ENCODE data around the gene SMIM14. TPM values are rescaled to one million over a fixed set of nuclear protein-coding genes. Genes with fewer than 3 reads are reported as not detected.
"Not testable (repeated sequence)": the region's sequence is repeated elsewhere in the genome, so short reads cannot be mapped to it uniquely, and the experiment has no call there.

Gene SMIM14
- total RNA-seq, 2 experiments from 2014 or later = 2.0 to 2.5 TPM

GRCh38 chr4:39571054-39571453, 67.6 kb downstream of the SMIM14 start:
- Mint-ChIP-seq H3K27ac (no peak overlapping the region), H3K27me3 (ENCODE audit: low read depth) (no peaks in the 10 kb centered on the region), H3K4me1 (ENCODE audit: low read depth) (peaks cover 3% of the 10 kb centered on the region), H3K36me3 (ENCODE audit: low read depth) (no peaks in the 10 kb centered on the region), H3K9me3 (ENCODE audit: insufficient read depth) (peaks cover 3% of the 10 kb centered on the region), H3K4me3 (no peak overlapping the region)
- no peak for ATAC-seq
- ChIA-PET POLR2A (interaction anchor here (0.7 kb wide), 1 partner anchor 61 kb away, joined by 4 read pairs; no protein-coding TSS in a partner anchor), CTCF (no interaction called here)
- DNase-seq = no peak

GRCh38 chr4:39569209-39569608, 69.5 kb downstream of the SMIM14 start:
- H3K4me3 Mint-ChIP-seq = no peak overlapping the region
- H3K27ac Mint-ChIP-seq = no peak overlapping the region
- DNase-seq = no peak
- H3K4me1 Mint-ChIP-seq (ENCODE audit: low read depth) = peaks cover 3% of the 10 kb centered on the region
- H3K9me3 Mint-ChIP-seq (ENCODE audit: insufficient read depth) = peaks cover 3% of the 10 kb centered on the region
- no peaks in the 10 kb centered on the region for H3K36me3 Mint-ChIP-seq (ENCODE audit: low read depth)
- ChIA-PET POLR2A (no interaction called here), CTCF (no interaction called here)
- no peak for ATAC-seq
- H3K27me3 Mint-ChIP-seq (ENCODE audit: low read depth) = no peaks in the 10 kb centered on the region

DNA sequence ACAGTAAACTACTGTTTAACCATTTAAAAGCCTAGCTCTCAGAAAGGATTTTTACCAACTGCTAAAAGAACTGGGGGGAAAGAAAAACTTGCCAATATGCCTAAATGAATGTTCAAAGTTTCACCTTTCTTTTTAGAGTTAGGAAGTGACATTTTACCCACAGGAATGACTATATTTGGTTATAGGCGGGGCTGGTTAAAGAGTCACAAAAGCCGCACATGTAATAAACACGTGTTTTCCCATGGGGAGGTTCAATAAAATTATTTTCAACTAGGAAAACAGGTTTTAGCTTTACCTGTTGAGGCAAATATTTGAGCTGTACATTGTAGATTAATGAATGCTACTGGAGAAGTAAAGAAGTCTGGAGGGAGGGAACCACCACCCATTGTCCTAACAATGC, 69.9 kb downstream of the SMIM14 start:
- ATAC-seq (no peak), DNase-seq (no peak)
- CTCF ChIA-PET = no interaction called here
- Mint-ChIP-seq H3K9me3 (ENCODE audit: insufficient read depth) (peaks cover 3% of the 10 kb centered on the region), H3K4me1 (ENCODE audit: low read depth) (peaks cover 3% of the 10 kb centered on the region), H3K36me3 (ENCODE audit: low read depth) (no peaks in the 10 kb centered on the region), H3K27ac (no peak overlapping the region), H3K4me3 (no peak overlapping the region), H3K27me3 (ENCODE audit: low read depth) (no peaks in the 10 kb centered on the region)
- POLR2A ChIA-PET = no interaction called here

GRCh38 chr4:39565878-39566600, 72.6 kb downstream of the SMIM14 start:
- POLR2A ChIA-PET = no interaction called here
- Mint-ChIP-seq H3K4me3 (no peak overlapping the region), H3K4me1 (ENCODE audit: low read depth) (peaks cover 3% of the 10 kb centered on the region), H3K27ac (no peak overlapping the region), H3K9me3 (ENCODE audit: insufficient read depth) (peaks cover 3% of the 10 kb centered on the region), H3K27me3 (ENCODE audit: low read depth) (no peaks in the 10 kb centered on the region), H3K36me3 (ENCODE audit: low read depth) (no peaks in the 10 kb centered on the region)
- no peak for DNase-seq
- ATAC-seq = no peak
- CTCF ChIA-PET = no interaction called here

GRCh38 chr4:39563346-39563847, 75.3 kb downstream of the SMIM14 start:
- ChIA-PET CTCF (no interaction called here), POLR2A (no interaction called here)
- peaks cover 3% of the 10 kb centered on the region for H3K9me3 Mint-ChIP-seq (ENCODE audit: insufficient read depth)
- H3K27ac Mint-ChIP-seq = no peak overlapping the region
- H3K4me3 Mint-ChIP-seq = no peak overlapping the region
- ATAC-seq (no peak), DNase-seq (no peak)
- no peaks in the 10 kb centered on the region for H3K36me3 Mint-ChIP-seq (ENCODE audit: low read depth)
- H3K4me1 Mint-ChIP-seq (ENCODE audit: low read depth) = no peaks in the 10 kb centered on the region
- H3K27me3 Mint-ChIP-seq (ENCODE audit: low read depth) = no peaks in the 10 kb centered on the region

GRCh38 chr4:39562792-39563191, 75.9 kb downstream of the SMIM14 start:
- ChIA-PET POLR2A (no interaction called here), CTCF (no interaction called here)
- Mint-ChIP-seq H3K4me1 (ENCODE audit: low read depth) (no peaks in the 10 kb centered on the region), H3K27me3 (ENCODE audit: low read depth) (no peaks in the 10 kb centered on the region), H3K4me3 (no peak overlapping the region), H3K27ac (no peak overlapping the region), H3K36me3 (ENCODE audit: low read depth) (no peaks in the 10 kb centered on the region), H3K9me3 (ENCODE audit: insufficient read depth) (peaks cover 3% of the 10 kb centered on the region)
- no peak for DNase-seq
- ATAC-seq = no peak

GRCh38 chr4:39559626-39560025, 79.0 kb downstream of the SMIM14 start:
- H3K9me3 Mint-ChIP-seq (ENCODE audit: insufficient read depth) = no peaks in the 10 kb centered on the region
- POLR2A ChIA-PET = no interaction called here
- H3K36me3 Mint-ChIP-seq (ENCODE audit: low read depth) = no peaks in the 10 kb centered on the region
- H3K27ac Mint-ChIP-seq = no peak overlapping the region
- no peak overlapping the region for H3K4me3 Mint-ChIP-seq
- H3K27me3 Mint-ChIP-seq (ENCODE audit: low read depth) = no peaks in the 10 kb centered on the region
- H3K4me1 Mint-ChIP-seq (ENCODE audit: low read depth) = no peaks in the 10 kb centered on the region
- ATAC-seq (no peak), DNase-seq (no peak)
- CTCF ChIA-PET = no interaction called here

DNA sequence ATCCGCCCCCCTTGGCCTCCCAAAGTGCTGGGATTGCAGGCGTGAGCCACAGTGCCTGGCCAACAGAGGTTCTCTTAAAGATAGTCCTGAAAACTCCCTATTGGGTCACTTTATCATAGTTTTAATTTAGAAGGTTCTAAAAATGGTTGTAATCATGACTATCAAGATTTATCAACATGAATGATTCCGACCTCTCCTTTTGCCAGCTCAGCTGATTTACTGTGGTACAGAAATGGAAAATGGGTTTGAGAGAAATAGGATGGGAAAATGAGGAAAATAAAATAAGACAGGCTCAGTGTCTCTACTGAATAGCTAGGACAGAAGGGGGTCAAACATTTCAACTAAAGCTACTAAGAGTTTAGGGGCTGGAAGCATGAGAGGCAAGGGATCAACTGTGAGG, 83.2 kb downstream of the SMIM14 start:
- H3K36me3 Mint-ChIP-seq (ENCODE audit: low read depth) = no peaks in the 10 kb centered on the region

DNA sequence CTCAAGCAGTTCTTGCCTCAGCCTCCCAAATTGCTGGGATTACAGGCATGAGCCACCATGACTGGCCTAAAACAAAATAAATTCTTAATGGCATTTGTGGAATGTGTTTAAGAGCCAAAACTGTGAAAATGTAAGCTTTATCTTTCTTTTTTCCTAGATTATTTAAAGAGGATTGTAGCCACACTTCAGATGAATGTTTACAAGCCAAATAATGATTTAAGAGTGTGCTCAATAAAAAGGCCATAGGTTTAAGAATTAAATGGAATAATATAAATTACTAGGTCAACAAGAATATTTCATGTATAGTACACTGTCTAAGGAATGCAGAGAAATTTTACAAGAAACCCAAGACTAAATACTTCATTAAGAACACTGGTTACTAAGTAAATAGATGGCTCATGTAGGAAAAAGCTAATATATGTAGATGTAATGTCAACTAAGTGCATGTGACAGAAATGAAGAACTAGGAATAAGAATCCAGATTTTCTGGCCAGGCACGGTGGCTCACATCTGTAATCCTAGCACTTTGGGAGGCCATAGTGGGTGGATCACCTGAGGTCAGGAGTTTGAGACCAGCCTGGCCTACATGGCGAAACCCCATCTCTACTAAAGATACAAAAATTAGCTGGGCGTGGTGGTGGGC, 90.1 kb downstream of the SMIM14 start:
- CTCF ChIA-PET = interaction anchor here (1.6 kb wide), 1 partner anchor 79 kb away, joined by 3 read pairs; no protein-coding TSS in a partner anchor
- Mint-ChIP-seq H3K27ac (no peak overlapping the region), H3K4me1 (ENCODE audit: low read depth) (no peaks in the 10 kb centered on the region), H3K27me3 (ENCODE audit: low read depth) (no peaks in the 10 kb centered on the region), H3K4me3 (no peak overlapping the region), H3K9me3 (ENCODE audit: insufficient read depth) (no peaks in the 10 kb centered on the region), H3K36me3 (ENCODE audit: low read depth) (no peaks in the 10 kb centered on the region)
- POLR2A ChIA-PET = no interaction called here
- no peak for DNase-seq
- no peak for ATAC-seq

More for the DNA sequence above, 83.2 kb downstream of the SMIM14 start:
- ATAC-seq = no peak
- CTCF ChIA-PET = no interaction called here
- POLR2A ChIA-PET = no interaction called here
- no peak overlapping the region for H3K4me3 Mint-ChIP-seq
- H3K27me3 Mint-ChIP-seq (ENCODE audit: low read depth) = no peaks in the 10 kb centered on the region
- no peaks in the 10 kb centered on the region for H3K4me1 Mint-ChIP-seq (ENCODE audit: low read depth)
- H3K9me3 Mint-ChIP-seq (ENCODE audit: insufficient read depth) = no peaks in the 10 kb centered on the region
- DNase-seq = no peak
- H3K27ac Mint-ChIP-seq = no peak overlapping the region

DNA sequence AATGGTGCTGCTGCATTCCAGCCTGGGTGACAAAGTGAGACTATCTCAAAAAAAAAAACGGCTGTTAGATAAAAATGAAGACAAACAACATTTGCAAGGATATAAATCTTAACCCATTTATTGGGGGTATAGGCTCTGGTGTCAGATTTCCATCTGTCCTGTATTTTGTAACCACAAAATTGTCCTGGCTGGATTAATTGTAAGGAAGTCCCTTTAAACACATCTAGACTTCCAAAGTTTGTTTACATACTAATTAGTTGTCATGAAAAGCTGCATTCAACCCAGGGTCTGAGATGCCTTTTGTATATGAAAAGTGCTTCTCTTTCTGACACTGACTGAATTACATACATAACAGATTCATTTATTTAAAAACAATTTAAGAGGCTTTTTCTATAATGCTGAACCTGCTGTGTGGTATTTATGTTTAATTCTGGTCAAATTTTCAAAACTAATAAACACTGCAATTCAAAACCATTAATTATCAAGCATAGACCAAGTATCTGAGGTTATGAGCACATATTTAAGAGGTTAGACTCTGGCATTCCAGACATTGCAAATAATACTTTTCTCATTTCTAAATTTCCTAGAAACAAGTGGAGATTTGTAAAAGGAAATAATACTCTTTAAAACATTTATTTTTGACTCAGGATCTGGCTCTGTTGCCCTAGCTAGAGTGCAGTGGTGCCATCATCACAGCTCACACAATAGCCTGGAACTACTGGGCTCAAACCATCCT, 93.9 kb downstream of the SMIM14 start:
- DNase-seq (no peak), ATAC-seq (no peak)
- CTCF ChIA-PET = no interaction called here
- Mint-ChIP-seq H3K36me3 (ENCODE audit: low read depth) (no peaks in the 10 kb centered on the region), H3K9me3 (ENCODE audit: insufficient read depth) (no peaks in the 10 kb centered on the region), H3K27ac (no peak overlapping the region), H3K27me3 (ENCODE audit: low read depth) (peaks cover 2% of the 10 kb centered on the region), H3K4me3 (no peak overlapping the region), H3K4me1 (ENCODE audit: low read depth) (no peaks in the 10 kb centered on the region)
- POLR2A ChIA-PET = no interaction called here

GRCh38 chr4:39544080-39544479, 94.6 kb downstream of the SMIM14 start:
- DNase-seq; H3K27me3 Mint-ChIP-seq (ENCODE audit: low read depth); H3K9me3 Mint-ChIP-seq (ENCODE audit: insufficient read depth); H3K36me3 Mint-ChIP-seq (ENCODE audit: low read depth); H3K4me3 Mint-ChIP-seq; H3K27ac Mint-ChIP-seq; CTCF ChIA-PET; ATAC-seq; POLR2A ChIA-PET; H3K4me1 Mint-ChIP-seq (ENCODE audit: low read depth): not testable (repeated sequence)

DNA sequence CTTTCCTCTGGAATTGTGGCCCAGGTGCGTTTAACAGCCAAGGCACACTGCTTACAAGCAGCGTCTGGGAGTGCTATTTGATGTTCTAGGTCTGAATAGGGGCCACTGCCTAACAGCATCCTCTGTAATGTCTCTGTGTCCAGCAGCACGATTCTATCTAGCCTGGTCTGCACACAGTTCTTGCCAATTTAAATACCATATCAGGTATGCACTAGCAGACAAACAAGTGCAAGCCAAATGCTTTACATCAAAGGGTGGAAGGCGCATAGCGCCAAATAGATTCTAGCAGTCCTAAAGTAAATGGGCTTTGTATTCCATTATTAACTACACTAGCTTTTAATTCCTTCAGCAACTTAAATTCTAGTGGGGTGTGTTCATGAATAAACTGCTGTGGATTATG, 95.6 kb downstream of the SMIM14 start:
- no peak for ATAC-seq
- DNase-seq = no peak
- H3K36me3 Mint-ChIP-seq (ENCODE audit: low read depth) = no peaks in the 10 kb centered on the region
- no peak overlapping the region for H3K4me3 Mint-ChIP-seq
- no peak overlapping the region for H3K27ac Mint-ChIP-seq
- ChIA-PET CTCF (interaction anchor here (0.9 to 1.6 kb wide), 2 partner anchors 10 to 16 kb away, joined by 3 read pairs; partner anchors contain the start of gene UGDH), POLR2A (no interaction called here)
- H3K9me3 Mint-ChIP-seq (ENCODE audit: insufficient read depth) = no peaks in the 10 kb centered on the region
- H3K27me3 Mint-ChIP-seq (ENCODE audit: low read depth) = peaks cover 2% of the 10 kb centered on the region
- H3K4me1 Mint-ChIP-seq (ENCODE audit: low read depth) = no peaks in the 10 kb centered on the region

Measured in activated CD8-positive, alpha-beta T cell treated with anti-CD3 and anti-CD28 coated beads, Interleukin-2, amount 10 ng/mL, durations not matched to agents 7 days and 5 days (primary cell).